GM19395 (cell line): ENCODE data around the gene ARMC9.
A peak's percentile ranks its signal among the peaks of the same experiment; 100 is the strongest.
"Not testable (repeated sequence)": the region's sequence is repeated elsewhere in the genome, so short reads cannot be mapped to it uniquely, and the experiment has no call there.

Source experiments
- ATAC-seq: cut with Tn5 transposase; IDR thresholded peaks from one replicate; pipeline ENCODE4 v1.9.1; 2021; ENCODE audit warnings: mild to moderate bottlenecking, moderate library complexity; ENCODE audit not compliant: unreplicated experiment

Gene ARMC9

GRCh38 chr2:231198291-231199173, at the start of gene ARMC9:
Gene ARMC9 (plus strand): TSS chr2:231198631. CDS start chr2:231206239, 7,608 bp downstream.
- ATAC-seq, result peak; percentile 98

- no peak for ATAC-seq
Measured at GRCh38 chr2:231152800-231153557, 45.5 kb upstream of the ARMC9 start.

GRCh38 chr2:231159306-231159705, 39.1 kb upstream of the ARMC9 start:
- ATAC-seq, result no peak

GRCh38 chr2:231160701-231161100, 37.7 kb upstream of the ARMC9 start:
- no peak for ATAC-seq

- ATAC-seq, result no peak
Measured at GRCh38 chr2:231161252-231161839, 37.1 kb upstream of the ARMC9 start.

- no peak for ATAC-seq
Measured at GRCh38 chr2:231161877-231162329, 36.5 kb upstream of the ARMC9 start.

GRCh38 chr2:231163011-231163410, 35.4 kb upstream of the ARMC9 start:
- ATAC-seq, result no peak

GRCh38 chr2:231163414-231164095, 34.9 kb upstream of the ARMC9 start:
- ATAC-seq, result no peak

- ATAC-seq, result no peak
Measured at GRCh38 chr2:231167745-231168459, 30.5 kb upstream of the ARMC9 start.

GRCh38 chr2:231168460-231169139, 29.8 kb upstream of the ARMC9 start:
- ATAC-seq, result no peak

- no peak for ATAC-seq
Measured at GRCh38 chr2:231169488-231169887, 28.9 kb upstream of the ARMC9 start.

GRCh38 chr2:231170055-231170454, 28.4 kb upstream of the ARMC9 start:
- ATAC-seq, result no peak

GRCh38 chr2:231172025-231172424, 26.4 kb upstream of the ARMC9 start:
- ATAC-seq, result no peak

GRCh38 chr2:231174211-231174651, 24.2 kb upstream of the ARMC9 start:
- no peak for ATAC-seq

- no peak for ATAC-seq
Measured at GRCh38 chr2:231176066-231176465, 22.4 kb upstream of the ARMC9 start.

- no peak for ATAC-seq
Measured at GRCh38 chr2:231177156-231178025, 21.0 kb upstream of the ARMC9 start.

GRCh38 chr2:231178805-231179204, 19.6 kb upstream of the ARMC9 start:
- not testable (repeated sequence) for ATAC-seq

- peak; percentile 53 for ATAC-seq
Measured at GRCh38 chr2:231181860-231182512, 16.4 kb upstream of the ARMC9 start.
